Gastroesophageal sphincter (tissue), 3 donors: ENCODE measurements around the gene PHF10.

Experiments used
- EP300 ChIP-seq: sonication (generic); formaldehyde crosslinking; IDR thresholded peaks from one replicate; pipeline ENCODE4 v1.6.1; 2017; ENCODE audit warnings: antibody characterized with exemption, mild to moderate bottlenecking
- POLR2A ChIP-seq, 2 donors: fragments of 450-650 bp; IDR thresholded peaks; one replicate each; pipeline ENCODE4 v1.6.1; 2017; ENCODE audit warnings: antibody characterized with exemption in 2 of 2, mild to moderate bottlenecking in 2 of 2, moderate library complexity in 1 of 2
- TF ChIP-seq, protein P1 (sequence below), 4 experiments: fragments of 200-600 bp in 2 of 4; fragments of 450-650 bp in 2 of 4; sonication (generic) in 1 of 4; IDR thresholded peaks; one replicate each; pipeline ENCODE4 v1.5.1; 2017 to 2019; ENCODE audit warnings: antibody characterized with exemption in 4 of 4, mild to moderate bottlenecking in 2 of 4, moderate library complexity in 2 of 4

GRCh38 chr6:169678342-169678741 lies 46.0 kb downstream of the PHF10 start:
- TF ChIP-seq, protein P1, sequence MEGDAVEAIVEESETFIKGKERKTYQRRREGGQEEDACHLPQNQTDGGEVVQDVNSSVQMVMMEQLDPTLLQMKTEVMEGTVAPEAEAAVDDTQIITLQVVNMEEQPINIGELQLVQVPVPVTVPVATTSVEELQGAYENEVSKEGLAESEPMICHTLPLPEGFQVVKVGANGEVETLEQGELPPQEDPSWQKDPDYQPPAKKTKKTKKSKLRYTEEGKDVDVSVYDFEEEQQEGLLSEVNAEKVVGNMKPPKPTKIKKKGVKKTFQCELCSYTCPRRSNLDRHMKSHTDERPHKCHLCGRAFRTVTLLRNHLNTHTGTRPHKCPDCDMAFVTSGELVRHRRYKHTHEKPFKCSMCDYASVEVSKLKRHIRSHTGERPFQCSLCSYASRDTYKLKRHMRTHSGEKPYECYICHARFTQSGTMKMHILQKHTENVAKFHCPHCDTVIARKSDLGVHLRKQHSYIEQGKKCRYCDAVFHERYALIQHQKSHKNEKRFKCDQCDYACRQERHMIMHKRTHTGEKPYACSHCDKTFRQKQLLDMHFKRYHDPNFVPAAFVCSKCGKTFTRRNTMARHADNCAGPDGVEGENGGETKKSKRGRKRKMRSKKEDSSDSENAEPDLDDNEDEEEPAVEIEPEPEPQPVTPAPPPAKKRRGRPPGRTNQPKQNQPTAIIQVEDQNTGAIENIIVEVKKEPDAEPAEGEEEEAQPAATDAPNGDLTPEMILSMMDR (IDR thresholded peaks at IDR 0.05), result no peak
- TF ChIP-seq POLR2A (IDR thresholded peaks at IDR 0.05) (no peak), EP300 (no peak)
